AG04450 (cell line): ENCODE data around the gene BEND3. TPM values are rescaled to one million over a fixed set of nuclear protein-coding genes. Genes with fewer than 3 reads are reported as not detected.
A peak's percentile ranks its signal among the peaks of the same experiment; 100 is the strongest.
"Not testable (repeated sequence)": the region's sequence is repeated elsewhere in the genome, so short reads cannot be mapped to it uniquely, and the experiment has no call there.

Experiments used
- CTCF ChIA-PET: fragments of 300-600, 350-600 bp; formaldehyde crosslinking; extraction: SDS; loops from one replicate; lab custom pipeline; 2022; ENCODE audit warnings: antibody characterized with exemption, inconsistent platforms; lab: Charles Lee
- POLR2A ChIA-PET: fragments of 350-600 bp; formaldehyde crosslinking; extraction: SDS; loops from one replicate; lab custom pipeline; 2021; ENCODE audit warnings: antibody characterized with exemption, inconsistent platforms; lab: Yijun Ruan, JAX
- DNase-seq: peaks from one replicate; pipeline ENCODE4 v3.0.0-alpha.2; 2011; ENCODE audit warnings: low read depth, low spot score
- H3K27ac ChIP-seq: one replicate; pipeline ENCODE4 v1.5.1; 2012; ENCODE audit warnings: low read depth, low read length, control low read depth
- H3K27me3 ChIP-seq: one replicate; pipeline ENCODE4 v1.6.0; 2012; ENCODE audit warnings: low read length; ENCODE audit not compliant: control insufficient read depth, insufficient read depth
- H3K4me3 ChIP-seq: 2 replicates; pipeline ENCODE4 v1.5.1; 2011; ENCODE audit warnings: mild to moderate bottlenecking, low read depth, low read length, control low read depth
- H3K9me3 ChIP-seq: 2 replicates; pipeline ENCODE4 v1.5.1; 2012; ENCODE audit warnings: low read length; ENCODE audit not compliant: control insufficient read depth, insufficient read depth
- polyA minus RNA-seq: library from RNA; depleted of rRNA, polyadenylated mRNA; stranded (reverse); fragments of >200 nt; gene quantifications from 2 replicates; pipeline ENCODE4 v1.2.3, GENCODE V29; 2011; rRNA and poly(A)+ RNA removed
- polyA plus RNA-seq: library from polyadenylated mRNA; depleted of rRNA; stranded (reverse); fragments of >200 nt; gene quantifications from 2 replicates; pipeline ENCODE4 v1.2.3, GENCODE V29; 2011; rRNA removed
- TF ChIP-seq, protein P1 (sequence below): IDR thresholded peaks from 2 replicates; pipeline ENCODE4 v1.5.1; 2011; ENCODE audit warnings: low read depth, low read length, control low read depth, inconsistent platforms

The BEND3 gene
- polyA plus RNA-seq (0.81 and 1.1 TPM in 2 replicates), polyA minus RNA-seq (2.6 TPM in 2 replicates)

DNA sequence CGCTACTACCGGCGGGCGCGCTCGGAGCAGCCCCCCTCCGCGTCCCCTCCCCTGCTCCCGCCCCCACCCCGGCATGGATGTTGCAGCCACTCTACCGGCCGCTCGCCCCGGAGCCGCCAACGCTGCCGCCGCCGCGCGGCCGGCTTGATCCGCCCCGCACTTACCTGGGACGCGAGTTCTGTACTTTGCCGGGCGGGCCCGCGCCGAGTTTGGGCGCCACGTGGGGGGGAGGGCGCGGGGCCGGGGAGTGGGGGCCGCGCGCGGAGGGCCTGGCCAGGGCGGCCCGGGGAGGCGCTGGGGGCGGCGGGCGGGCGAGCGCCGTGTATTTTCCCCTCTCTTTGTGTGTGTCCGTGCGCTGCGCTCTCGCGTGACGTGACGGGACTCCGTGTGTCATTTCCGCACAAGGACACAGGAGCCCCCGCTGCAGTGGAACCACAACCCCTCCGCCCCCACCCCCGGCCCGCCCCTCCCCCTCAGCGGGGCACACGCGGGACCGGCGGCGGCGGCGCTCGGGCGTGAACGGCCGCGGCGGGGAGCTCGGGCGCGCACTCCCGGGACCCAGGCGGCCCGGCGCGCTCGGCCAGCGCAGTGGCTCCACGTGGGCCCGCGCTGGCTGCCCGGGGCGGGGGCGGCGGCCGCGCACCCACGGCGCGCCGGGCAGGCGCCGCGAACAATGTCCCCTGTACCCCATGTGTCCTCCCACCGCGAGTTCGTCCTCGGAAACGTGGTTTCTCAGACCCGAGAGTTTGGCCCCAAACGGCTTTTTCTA, at the start of gene BEND3:
Gene BEND3 (minus strand): TSS at position 590 of the 769 bp plus-strand sequence. CDS start 16,230 bp downstream, outside the sequence.
- DNase-seq: no peak
- Histone ChIP-seq H3K27ac (no peak within 1 kb of the TSS), H3K4me3 (peak within 1 kb of the TSS; percentile 62), H3K27me3 (peaks cover 6% of the 10 kb centered on the region), H3K9me3 (no peaks in the 10 kb centered on the region)
- ChIA-PET POLR2A (interaction anchor here (0.5 to 0.6 kb wide), 2 partner anchors 513 to 527 kb away, joined by 3 read pairs; no protein-coding TSS in a partner anchor), CTCF (interaction anchor here (0.6 to 1.9 kb wide), 4 partner anchors 8 to 148 kb away, joined by 3 to 4 read pairs (median 3); no protein-coding TSS in a partner anchor)
- TF ChIP-seq, protein P1, sequence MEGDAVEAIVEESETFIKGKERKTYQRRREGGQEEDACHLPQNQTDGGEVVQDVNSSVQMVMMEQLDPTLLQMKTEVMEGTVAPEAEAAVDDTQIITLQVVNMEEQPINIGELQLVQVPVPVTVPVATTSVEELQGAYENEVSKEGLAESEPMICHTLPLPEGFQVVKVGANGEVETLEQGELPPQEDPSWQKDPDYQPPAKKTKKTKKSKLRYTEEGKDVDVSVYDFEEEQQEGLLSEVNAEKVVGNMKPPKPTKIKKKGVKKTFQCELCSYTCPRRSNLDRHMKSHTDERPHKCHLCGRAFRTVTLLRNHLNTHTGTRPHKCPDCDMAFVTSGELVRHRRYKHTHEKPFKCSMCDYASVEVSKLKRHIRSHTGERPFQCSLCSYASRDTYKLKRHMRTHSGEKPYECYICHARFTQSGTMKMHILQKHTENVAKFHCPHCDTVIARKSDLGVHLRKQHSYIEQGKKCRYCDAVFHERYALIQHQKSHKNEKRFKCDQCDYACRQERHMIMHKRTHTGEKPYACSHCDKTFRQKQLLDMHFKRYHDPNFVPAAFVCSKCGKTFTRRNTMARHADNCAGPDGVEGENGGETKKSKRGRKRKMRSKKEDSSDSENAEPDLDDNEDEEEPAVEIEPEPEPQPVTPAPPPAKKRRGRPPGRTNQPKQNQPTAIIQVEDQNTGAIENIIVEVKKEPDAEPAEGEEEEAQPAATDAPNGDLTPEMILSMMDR: no peak

GRCh38 chr6:107164299-107164698, 49.0 kb upstream of the BEND3 start:
- CTCF ChIA-PET: not testable (repeated sequence)

DNA sequence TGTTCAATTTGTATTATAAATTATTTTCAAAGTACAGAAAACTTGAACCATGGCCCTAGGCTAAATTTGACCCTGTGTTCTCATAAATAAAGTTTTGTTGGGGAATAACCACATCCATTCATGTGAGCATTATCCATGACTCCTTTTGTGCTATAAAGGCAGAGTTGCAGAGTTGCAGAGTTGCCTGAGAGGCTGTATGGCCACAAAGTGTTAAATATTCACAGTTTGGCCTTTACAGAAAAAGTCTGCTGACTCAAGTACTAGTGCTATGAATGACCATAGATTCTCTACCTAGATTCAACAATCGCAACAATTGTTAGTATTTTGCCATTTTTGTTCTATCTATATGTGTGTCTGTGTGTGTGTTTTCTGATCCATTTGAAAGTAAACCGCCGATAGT, 46.2 kb upstream of the BEND3 start:
- Histone ChIP-seq H3K27me3 (no peaks in the 10 kb centered on the region), H3K27ac (no peak overlapping the region), H3K9me3 (no peaks in the 10 kb centered on the region), H3K4me3 (no peak overlapping the region)
- CTCF ChIA-PET: no interaction called here
- no peak for DNase-seq
- POLR2A ChIA-PET: interaction anchor here (0.6 kb wide), 1 partner anchor 25 kb away, joined by 3 read pairs; no protein-coding TSS in a partner anchor
- TF ChIP-seq, protein P1: no peak

More at GRCh38 chr6:107164299-107164698, 49.0 kb upstream of the BEND3 start:
- H3K4me3 ChIP-seq, H3K27ac ChIP-seq, DNase-seq, H3K27me3 ChIP-seq, POLR2A ChIA-PET, H3K9me3 ChIP-seq: not testable (repeated sequence)

- no peak overlapping the region for H3K27ac ChIP-seq
- H3K27me3 ChIP-seq: no peaks in the 10 kb centered on the region
- no peak for DNase-seq
- H3K4me3 ChIP-seq: no peak overlapping the region
- TF ChIP-seq, protein P1: no peak
- ChIA-PET CTCF (interaction anchor here (0.6 to 1.2 kb wide), 2 partner anchors 24 to 43 kb away, joined by 3 read pairs; no protein-coding TSS in a partner anchor), POLR2A (no interaction called here)
- no peaks in the 10 kb centered on the region for H3K9me3 ChIP-seq
Measured at GRCh38 chr6:107156617-107157016, 41.3 kb upstream of the BEND3 start.

DNA sequence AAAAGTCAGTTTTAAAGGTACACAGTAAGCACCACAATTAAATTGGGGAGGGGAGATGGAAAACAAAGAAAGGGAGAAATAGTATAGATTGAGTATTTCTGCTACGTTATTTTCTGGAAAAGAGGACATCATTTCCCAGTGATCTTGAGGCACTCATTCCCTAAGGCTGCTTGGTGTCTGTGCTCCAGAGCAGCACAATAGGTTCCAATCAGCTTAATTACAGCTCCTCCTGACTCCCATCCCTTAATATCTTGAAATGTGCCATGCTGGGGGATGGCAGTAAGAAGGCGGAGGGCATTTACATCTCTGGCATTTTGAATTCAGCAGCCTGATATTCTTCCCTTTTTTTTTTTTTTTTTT, 39.5 kb upstream of the BEND3 start:
- POLR2A ChIA-PET: interaction anchor here (1.1 kb wide), 1 partner anchor 41 kb away, joined by 3 read pairs; no protein-coding TSS in a partner anchor
- Histone ChIP-seq H3K27ac (no peak overlapping the region), H3K27me3 (no peaks in the 10 kb centered on the region), H3K9me3 (no peaks in the 10 kb centered on the region), H3K4me3 (no peak overlapping the region)
- DNase-seq: no peak
- TF ChIP-seq, protein P1: no peak
- CTCF ChIA-PET: interaction anchor here (0.6 kb wide), 1 partner anchor 94 kb away, joined by 6 read pairs; no protein-coding TSS in a partner anchor
